GM21825 (cell line): ENCODE measurements around the gene EVI5.
"Not testable (repeated sequence)": the region's sequence is repeated elsewhere in the genome, so short reads cannot be mapped to it uniquely, and the experiment has no call there.

Experiments
- ATAC-seq: cut with Tn5 transposase; IDR thresholded peaks from one replicate; pipeline ENCODE4 v1.9.1; 2021; ENCODE audit warnings: mild to moderate bottlenecking, moderate library complexity; ENCODE audit not compliant: unreplicated experiment

Gene EVI5

DNA sequence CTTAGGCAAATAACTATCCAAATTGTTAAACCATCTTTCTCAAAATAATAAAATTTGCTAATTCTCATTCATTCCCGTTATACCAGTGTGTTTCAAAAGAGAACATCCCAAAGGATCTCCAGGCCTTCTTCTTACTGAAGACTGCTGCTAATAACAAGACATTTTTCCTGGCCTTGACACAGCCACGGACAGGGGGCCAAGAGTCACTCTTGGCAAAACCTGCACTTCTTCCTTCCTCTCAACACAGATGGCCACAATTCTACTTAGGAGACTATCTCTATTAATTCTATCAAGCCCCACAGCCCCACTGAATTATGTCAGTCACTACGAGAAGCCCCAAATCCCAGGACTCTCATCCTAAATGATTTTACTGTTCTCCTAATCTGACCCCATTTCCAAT, 86.0 kb downstream of the EVI5 start:
- ATAC-seq = no peak

GRCh38 chr1:92695104-92695503, 89.8 kb downstream of the EVI5 start:
- no peak for ATAC-seq

- no peak for ATAC-seq
These were observed 93.0 kb downstream of the EVI5 start for GRCh38 chr1:92691925-92692324.

DNA sequence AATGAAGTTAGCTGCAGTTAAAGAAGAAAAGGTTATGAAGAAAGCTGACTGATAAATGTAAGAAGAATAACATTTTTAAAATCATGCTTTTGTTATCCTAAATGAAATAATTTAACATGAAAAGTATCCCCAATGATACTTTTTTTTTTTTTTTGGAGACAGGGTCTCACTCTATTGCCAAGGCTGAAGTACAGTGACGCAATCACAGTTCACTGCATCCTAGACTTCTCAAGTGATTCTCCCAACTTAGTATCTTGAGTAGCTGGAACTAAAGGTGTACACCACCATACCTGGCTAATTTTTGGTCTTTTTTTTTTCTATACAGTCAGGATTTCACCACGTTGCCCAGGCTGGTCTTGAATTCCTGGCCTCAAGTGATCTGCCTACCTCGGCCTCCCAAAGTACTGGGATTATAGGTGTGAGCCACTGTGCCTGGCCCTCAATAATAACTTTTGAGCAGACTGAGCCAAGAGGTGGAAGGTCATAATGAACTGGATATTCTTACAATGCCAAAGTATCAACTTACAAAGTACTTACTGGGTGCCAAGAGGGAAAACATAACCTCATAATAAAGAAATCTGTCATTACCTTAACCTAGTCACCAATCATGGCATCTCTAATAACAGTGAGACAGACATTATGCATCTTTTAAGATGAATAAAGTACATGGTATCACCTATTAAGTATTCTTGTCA, 94.5 kb downstream of the EVI5 start:
- ATAC-seq = no peak

GRCh38 chr1:92679980-92680379, 104.9 kb downstream of the EVI5 start:
- ATAC-seq = no peak

- ATAC-seq = no peak
These were observed 121.1 kb downstream of the EVI5 start for GRCh38 chr1:92663775-92664174.

GRCh38 chr1:92662048-92662447, 122.9 kb downstream of the EVI5 start:
- no peak for ATAC-seq

GRCh38 chr1:92657701-92658100, 127.2 kb downstream of the EVI5 start:
- no peak for ATAC-seq

DNA sequence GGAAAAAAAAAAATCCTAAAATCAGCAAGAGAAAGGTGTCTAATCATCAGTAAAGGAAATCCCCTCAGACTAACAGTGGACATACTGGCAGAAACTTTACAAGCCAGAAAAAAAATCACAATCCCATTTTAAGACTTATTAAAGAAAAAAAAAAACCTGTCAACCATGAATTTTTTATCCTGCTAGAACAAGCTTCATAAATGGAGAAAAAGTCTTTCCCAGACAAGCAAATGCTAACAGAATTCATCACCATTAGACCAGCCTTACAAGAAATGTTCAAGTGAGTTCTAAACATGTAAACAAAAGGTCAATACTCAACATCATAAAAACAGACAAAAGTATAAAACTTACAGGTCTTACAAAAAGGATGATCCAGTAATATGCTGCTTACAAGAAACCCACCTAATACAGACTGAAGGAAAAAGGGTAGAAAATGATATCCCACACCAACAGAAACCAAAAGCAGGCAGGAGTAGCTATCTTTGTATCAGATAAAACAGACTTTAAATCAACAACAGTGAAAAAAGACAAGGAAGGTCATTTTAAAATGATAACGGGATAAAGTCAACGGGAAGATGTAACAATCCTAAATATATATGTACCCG, 129.6 kb downstream of the EVI5 start:
- no peak for ATAC-seq

DNA sequence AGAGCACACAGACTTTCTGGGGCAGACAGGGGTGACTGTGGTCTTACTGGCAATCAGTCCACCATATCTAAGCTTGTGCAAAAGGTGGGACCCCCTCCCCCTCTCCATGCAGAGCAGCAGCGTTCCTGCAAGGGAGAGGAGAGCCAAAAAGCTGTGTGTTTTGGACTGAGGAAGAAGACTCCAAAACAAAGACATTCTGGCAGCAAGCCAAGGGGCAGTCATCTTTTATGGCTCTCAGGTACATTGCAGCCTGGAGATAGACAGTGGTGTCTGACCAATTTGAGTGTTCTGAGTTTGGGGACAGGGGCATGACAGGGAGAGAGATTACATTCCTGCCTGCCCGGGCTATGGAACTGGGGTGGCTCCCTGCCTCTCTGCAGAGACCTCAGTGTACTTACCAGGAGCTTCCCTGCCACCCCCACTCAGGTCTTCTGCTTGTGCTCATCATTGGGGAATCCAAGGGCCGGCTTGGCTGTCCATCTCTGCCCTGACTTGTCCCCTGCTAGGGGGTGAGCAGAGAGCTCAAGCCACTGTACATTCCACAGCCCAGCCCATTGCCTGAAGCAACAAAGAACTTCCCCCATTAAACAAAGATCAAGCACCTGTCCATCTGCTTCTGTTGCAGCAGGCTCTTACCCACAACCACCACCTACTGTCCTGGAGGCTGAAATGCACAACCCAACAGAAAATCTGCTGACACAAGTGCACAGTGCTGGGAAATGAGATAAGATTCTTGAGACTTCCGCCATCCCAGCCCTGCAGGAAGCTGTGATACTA, 131.1 kb downstream of the EVI5 start:
- no peak for ATAC-seq

- not testable (repeated sequence) for ATAC-seq
These were observed 144.2 kb downstream of the EVI5 start for GRCh38 chr1:92640686-92641085.

GRCh38 chr1:92638498-92638897, 146.4 kb downstream of the EVI5 start:
- no peak for ATAC-seq

GRCh38 chr1:92635203-92635602, 149.7 kb downstream of the EVI5 start:
- ATAC-seq = not testable (repeated sequence)

- ATAC-seq = no peak
These were observed 161.6 kb downstream of the EVI5 start for GRCh38 chr1:92623187-92623778.

GRCh38 chr1:92619466-92620189, 165.3 kb downstream of the EVI5 start:
- no peak for ATAC-seq

GRCh38 chr1:92601044-92601443, 183.9 kb downstream of the EVI5 start:
- ATAC-seq = no peak

- no peak for ATAC-seq
These were observed 185.7 kb downstream of the EVI5 start for GRCh38 chr1:92599184-92599583.

DNA sequence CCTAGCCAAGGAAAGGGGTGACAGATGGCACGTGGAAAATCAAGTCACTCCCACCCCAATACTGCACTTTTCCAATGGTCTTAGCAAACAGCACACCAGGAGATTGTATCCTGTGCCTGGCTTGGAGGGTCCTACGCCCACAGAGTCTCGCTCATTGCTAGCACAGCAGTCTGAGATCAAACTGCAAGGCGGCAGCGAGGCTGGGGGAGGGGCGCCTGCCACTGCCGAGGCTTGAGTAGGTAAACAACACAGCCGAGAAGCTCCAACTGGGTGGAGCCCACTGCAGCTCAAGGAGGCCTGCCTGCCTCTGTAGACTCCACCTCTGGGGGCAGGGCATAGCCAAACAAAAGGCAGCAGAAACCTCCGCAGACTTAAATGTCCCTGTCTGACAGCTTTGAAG, 195.5 kb downstream of the EVI5 start:
- ATAC-seq = not testable (repeated sequence)

DNA sequence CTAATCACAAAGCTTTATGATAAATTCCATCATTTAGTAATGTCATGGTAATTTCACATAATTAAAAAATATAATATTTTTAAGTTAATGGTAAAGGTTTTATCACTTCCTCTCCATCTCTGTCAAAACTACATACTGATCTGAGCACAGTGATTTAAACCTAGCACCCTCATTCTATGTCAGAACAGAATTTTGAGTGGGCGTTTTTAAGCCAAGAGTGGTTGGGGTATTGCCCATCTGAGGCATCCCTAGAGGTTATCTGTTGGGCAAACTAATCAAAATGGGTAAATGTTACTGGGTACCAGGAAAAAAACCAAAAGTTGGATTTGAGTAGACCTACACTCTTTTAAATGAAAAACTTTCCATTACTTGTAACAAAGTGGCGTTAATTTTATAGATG, 197.5 kb downstream of the EVI5 start:
- no peak for ATAC-seq

GRCh38 chr1:92585831-92586230, 199.1 kb downstream of the EVI5 start:
- no peak for ATAC-seq

DNA sequence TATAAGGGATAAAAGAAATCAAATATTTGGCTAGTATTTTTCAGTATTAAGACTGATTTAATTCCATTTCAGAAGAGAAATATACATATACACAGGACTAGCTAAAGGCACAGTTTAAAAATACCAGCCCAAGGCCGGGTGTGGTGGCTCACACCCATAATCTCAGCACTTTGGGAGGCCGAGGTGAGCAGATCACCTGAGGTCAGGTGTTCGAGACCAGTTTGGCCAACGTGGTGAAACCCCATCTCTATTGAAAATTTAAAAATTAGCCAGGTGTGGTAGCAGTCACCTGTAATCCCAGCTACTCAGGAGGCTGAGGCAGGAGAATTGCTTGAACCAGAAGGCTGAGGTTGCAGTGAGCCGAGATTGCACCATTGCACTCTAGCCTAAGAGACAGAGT, 200.1 kb downstream of the EVI5 start:
- not testable (repeated sequence) for ATAC-seq
